OCI-LY1 (cell line): ENCODE measurements around the gene TLE5.
A peak's percentile ranks its signal among the peaks of the same experiment; 100 is the strongest.

Experiments
- H2AFZ ChIP-seq: fragments of 200-600 bp; sonication (generic), shearing (Covaris generic); 2 replicates; pipeline ENCODE4 v1.6.0; 2014; ENCODE audit warnings: antibody characterized with exemption, mild to moderate bottlenecking, low read length
- H3F3A ChIP-seq: fragments of 200-600 bp; sonication (generic), shearing (Covaris generic); 2 replicates; pipeline ENCODE4 v1.6.0; 2014; ENCODE audit warnings: mild to moderate bottlenecking, antibody characterized with exemption, low read length, moderate library complexity; ENCODE audit not compliant: insufficient read depth
- H3K27ac ChIP-seq: fragments of 200-600 bp; sonication (generic); 2 replicates; pipeline ENCODE4 v1.5.1; 2014; ENCODE audit warnings: low read length, mixed run types, mild to moderate bottlenecking, low read depth; ENCODE audit not compliant: poor library complexity, severe bottlenecking
- H3K27me3 ChIP-seq: fragments of 200-600 bp; sonication (generic); 2 replicates; pipeline ENCODE4 v1.6.0; 2014; ENCODE audit warnings: antibody characterized with exemption, mild to moderate bottlenecking, low read length, moderate library complexity; ENCODE audit not compliant: insufficient read depth
- H3K36me3 ChIP-seq: fragments of 200-600 bp; sonication (generic); 2 replicates; pipeline ENCODE4 v1.6.1; 2014; ENCODE audit warnings: mild to moderate bottlenecking, antibody characterized with exemption, low read length, moderate library complexity, mixed read lengths; ENCODE audit not compliant: insufficient read depth
- H3K4me1 ChIP-seq: fragments of 200-600 bp; sonication (generic); 2 replicates; pipeline ENCODE4 v1.5.1; 2014; ENCODE audit warnings: mild to moderate bottlenecking, low read length, moderate library complexity; ENCODE audit not compliant: insufficient read depth, severe bottlenecking
- H3K4me2 ChIP-seq: fragments of 200-600 bp; sonication (generic), shearing (Covaris generic); 2 replicates; pipeline ENCODE4 v1.6.1; 2014; ENCODE audit warnings: low read length
- H3K4me3 ChIP-seq: fragments of 200-600 bp; sonication (generic); 2 replicates; pipeline ENCODE4 v1.5.1; 2014; ENCODE audit warnings: low read length, low read depth, mild to moderate bottlenecking, mixed read lengths; ENCODE audit not compliant: poor library complexity, severe bottlenecking
- H3K79me2 ChIP-seq: fragments of 200-600 bp; shearing (Covaris generic); 2 replicates; pipeline ENCODE4 v1.6.1; 2016; ENCODE audit warnings: mixed run types, low read length, mixed read lengths; ENCODE audit not compliant: insufficient read depth
- H3K9ac ChIP-seq: fragments of 200-600 bp; sonication (generic), shearing (Covaris generic); 2 replicates; pipeline ENCODE4 v1.6.1; 2014; ENCODE audit warnings: mild to moderate bottlenecking, low read length, mixed read lengths
- H3K9me2 ChIP-seq: fragments of 200-600 bp; sonication (generic), shearing (Covaris generic); 2 replicates; pipeline ENCODE4 v1.6.1; 2014; ENCODE audit warnings: low read depth, mild to moderate bottlenecking, low read length, mixed read lengths
- H3K9me3 ChIP-seq: fragments of 200-600 bp; shearing (Covaris generic); 2 replicates; pipeline ENCODE4 v1.6.1; 2014; ENCODE audit warnings: low read length, mixed read lengths
- H4K20me1 ChIP-seq: fragments of 200-600 bp; sonication (generic), shearing (Covaris generic); 2 replicates; pipeline ENCODE4 v1.6.0; 2016; ENCODE audit warnings: mild to moderate bottlenecking, low read length; ENCODE audit not compliant: insufficient read depth
- CTCF ChIP-seq: fragments of 200-600 bp; sonication (generic), shearing (Covaris generic); IDR thresholded peaks from 2 replicates; pipeline ENCODE4 v1.5.1; 2017; ENCODE audit warnings: mild to moderate bottlenecking, antibody characterized with exemption, low read length, moderate library complexity, mixed read lengths
- EZH2 ChIP-seq: fragments of 200-600 bp; sonication (generic), shearing (Covaris generic); IDR thresholded peaks from 2 replicates; pipeline ENCODE4 v1.8.0; 2017; ENCODE audit warnings: borderline replicate concordance, mixed run types, mild to moderate bottlenecking, antibody characterized with exemption, low read length, moderate library complexity, mixed read lengths

Gene TLE5

GRCh38 chr19:3075605-3076431 lies 13.5 kb upstream of the TLE5 start:
- Histone ChIP-seq H3K4me1 (no peaks in the 10 kb centered on the region), H3K4me2 (no peak overlapping the region), H3F3A (no peaks in the 10 kb centered on the region), H3K27me3 (0 out of 2 replicates have a peak, but pooled peaks cover 3% of the 10 kb centered on the region), H3K9ac (no peak overlapping the region), H3K27ac (no peak overlapping the region), H3K4me3 (no peak overlapping the region), H4K20me1 (no peaks in the 10 kb centered on the region), H3K79me2 (no peaks in the 10 kb centered on the region), H3K36me3 (no peaks in the 10 kb centered on the region), H3K9me3 (no peaks in the 10 kb centered on the region), H3K9me2 (no peaks in the 10 kb centered on the region), H2AFZ (no peak overlapping the region)
- peak; percentile 86 for TF ChIP-seq CTCF
- no peak for TF ChIP-seq EZH2

GRCh38 chr19:3073931-3074595 lies 11.8 kb upstream of the TLE5 start:
- H3K36me3 ChIP-seq, result no peaks in the 10 kb centered on the region; the same call in 1 of the 2 replicates
- H3K79me2 ChIP-seq, result no peaks in the 10 kb centered on the region
- no peak overlapping the region for H3K4me2 ChIP-seq
- no peaks in the 10 kb centered on the region for H3K4me1 ChIP-seq
- no peak overlapping the region for H3K27ac ChIP-seq
- 0 out of 2 replicates have a peak, but pooled peaks cover 3% of the 10 kb centered on the region for H3K27me3 ChIP-seq
- no peaks in the 10 kb centered on the region for H4K20me1 ChIP-seq
- no peaks in the 10 kb centered on the region for H3K9me3 ChIP-seq
- no peak for TF ChIP-seq CTCF
- TF ChIP-seq EZH2, result no peak
- H3K9me2 ChIP-seq, result no peaks in the 10 kb centered on the region
- no peaks in the 10 kb centered on the region for H3F3A ChIP-seq
- H3K9ac ChIP-seq, result no peak overlapping the region
- no peak overlapping the region for H3K4me3 ChIP-seq
- no peak overlapping the region for H2AFZ ChIP-seq

- H3K4me1 ChIP-seq, result no peaks in the 10 kb centered on the region
- no peaks in the 10 kb centered on the region; the same call in 1 of the 2 replicates for H3K36me3 ChIP-seq
- no peak overlapping the region for H3K4me2 ChIP-seq
- H3K27ac ChIP-seq, result no peak overlapping the region
- TF ChIP-seq CTCF (no peak), EZH2 (no peak)
- no peak overlapping the region for H3K4me3 ChIP-seq
- H3K9me3 ChIP-seq, result no peaks in the 10 kb centered on the region
- H4K20me1 ChIP-seq, result no peaks in the 10 kb centered on the region
- no peaks in the 10 kb centered on the region for H3F3A ChIP-seq
- no peak overlapping the region for H2AFZ ChIP-seq
- H3K9me2 ChIP-seq, result no peaks in the 10 kb centered on the region
- H3K9ac ChIP-seq, result no peak overlapping the region
- 0 out of 2 replicates have a peak, but pooled peaks cover 3% of the 10 kb centered on the region for H3K27me3 ChIP-seq
- no peaks in the 10 kb centered on the region for H3K79me2 ChIP-seq
Measured at GRCh38 chr19:3073159-3073563, 10.9 kb upstream of the TLE5 start.
